Epidermal melanocyte (primary cell): ENCODE data around the gene MORN4.
"Not testable (repeated sequence)": the region's sequence is repeated elsewhere in the genome, so short reads cannot be mapped to it uniquely, and the experiment has no call there.

Experiments used
- DNase-seq: peaks from one replicate; pipeline ENCODE4 v3.0.0; 2011; ENCODE audit warnings: low spot score; ENCODE audit not compliant: insufficient read length

The MORN4 gene

GRCh38 chr10:97642471-97643159, 9.3 kb upstream of the MORN4 start:
- DNase-seq, result not testable (repeated sequence)

GRCh38 chr10:97640868-97641811, 7.8 kb upstream of the MORN4 start:
- DNase-seq, result no peak

GRCh38 chr10:97640174-97640867, 7.0 kb upstream of the MORN4 start, which contains the start of gene PI4K2A:
PI4K2A (plus strand) TSS chr10:97640671; CDS start chr10:97640743, 72 bp downstream.
- peak; percentile 94 for DNase-seq

GRCh38 chr10:97639090-97639489, 5.8 kb upstream of the MORN4 start:
- DNase-seq, result not testable (repeated sequence)

- no peak for DNase-seq
Observed at GRCh38 chr10:97635577-97635976, 2.3 kb upstream of the MORN4 start.

GRCh38 chr10:97633921-97634320, 621 bp upstream of the MORN4 start:
- DNase-seq, result no peak

GRCh38 chr10:97631098-97631497, 2.2 kb downstream of the MORN4 start:
- no peak for DNase-seq

- DNase-seq, result no peak
Observed at GRCh38 chr10:97629289-97629688, 4.0 kb downstream of the MORN4 start.

GRCh38 chr10:97628228-97628627, 5.1 kb downstream of the MORN4 start:
- no peak for DNase-seq

GRCh38 chr10:97627731-97628130, 5.6 kb downstream of the MORN4 start:
- DNase-seq, result no peak

GRCh38 chr10:97623277-97623676, 10.0 kb downstream of the MORN4 start:
- DNase-seq, result no peak

- DNase-seq, result no peak
Observed at GRCh38 chr10:97618733-97619132, 14.6 kb downstream of the MORN4 start.

GRCh38 chr10:97618285-97618684, 15.0 kb downstream of the MORN4 start:
- DNase-seq, result no peak

GRCh38 chr10:97612386-97612785, 20.9 kb downstream of the MORN4 start:
- DNase-seq, result no peak

GRCh38 chr10:97611473-97611872, 21.8 kb downstream of the MORN4 start:
- DNase-seq, result no peak

- DNase-seq, result no peak
Observed at GRCh38 chr10:97608991-97609561, 24.2 kb downstream of the MORN4 start.

- DNase-seq, result no peak
Observed at GRCh38 chr10:97607095-97607636, 26.1 kb downstream of the MORN4 start.

GRCh38 chr10:97601268-97602215, 31.8 kb downstream of the MORN4 start:
- DNase-seq, result no peak

- DNase-seq, result no peak
Observed at GRCh38 chr10:97600616-97601015, 32.7 kb downstream of the MORN4 start.

- DNase-seq, result no peak
Observed at GRCh38 chr10:97599272-97599619, 34.1 kb downstream of the MORN4 start.
